ENCODE measurements around the gene ACOXL. TPM values are rescaled to one million over a fixed set of nuclear protein-coding genes. Genes with fewer than 3 reads are reported as not detected.

ACOXL gene
- total RNA-seq, 2 experiments from 2014 or later: 0.20 to 0.96 TPM

DNA sequence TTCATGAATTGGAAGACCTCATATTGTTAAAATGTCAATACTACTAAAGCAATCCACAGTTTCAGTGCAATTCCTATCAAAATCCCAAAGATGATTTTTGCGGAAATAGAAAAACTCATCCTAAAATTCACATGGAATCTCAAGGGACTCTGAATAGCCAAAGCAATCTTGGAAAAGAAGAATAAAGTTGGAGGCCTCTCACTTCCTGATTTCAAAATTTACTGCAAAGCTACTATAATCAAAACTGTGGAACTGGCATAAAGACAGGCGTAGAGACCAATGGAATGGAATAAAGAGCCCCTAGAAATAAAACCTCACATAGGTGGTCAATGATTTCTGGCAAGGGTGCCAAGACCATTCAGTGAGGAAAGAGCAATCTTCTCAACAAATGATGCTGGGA is 42.3 kb downstream of the ACOXL start:
- ATAC-seq: no peak
- Mint-ChIP-seq H3K9me3 (ENCODE audit: low read depth) (no peaks in the 10 kb centered on the region), H3K36me3 (no peaks in the 10 kb centered on the region), H3K27ac (no peak overlapping the region), H3K4me1 (peaks cover 3% of the 10 kb centered on the region), H3K27me3 (peaks cover 64% of the 10 kb centered on the region), H3K4me3 (no peak overlapping the region)
- no peak for DNase-seq
- CTCF ChIA-PET: no interaction called here

GRCh38 chr2:110777531-110778311 is 45.3 kb downstream of the ACOXL start:
- Mint-ChIP-seq H3K4me1 (peaks cover 3% of the 10 kb centered on the region), H3K27me3 (peaks cover 71% of the 10 kb centered on the region), H3K36me3 (no peaks in the 10 kb centered on the region), H3K27ac (no peak overlapping the region), H3K9me3 (ENCODE audit: low read depth) (no peaks in the 10 kb centered on the region), H3K4me3 (no peak overlapping the region)
- no peak for DNase-seq
- no peak for ATAC-seq
- CTCF ChIA-PET: no interaction called here

- CTCF ChIA-PET: no interaction called here
- ATAC-seq: no peak
Observed at GRCh38 chr2:110780461-110780860, 48.1 kb downstream of the ACOXL start.

DNA sequence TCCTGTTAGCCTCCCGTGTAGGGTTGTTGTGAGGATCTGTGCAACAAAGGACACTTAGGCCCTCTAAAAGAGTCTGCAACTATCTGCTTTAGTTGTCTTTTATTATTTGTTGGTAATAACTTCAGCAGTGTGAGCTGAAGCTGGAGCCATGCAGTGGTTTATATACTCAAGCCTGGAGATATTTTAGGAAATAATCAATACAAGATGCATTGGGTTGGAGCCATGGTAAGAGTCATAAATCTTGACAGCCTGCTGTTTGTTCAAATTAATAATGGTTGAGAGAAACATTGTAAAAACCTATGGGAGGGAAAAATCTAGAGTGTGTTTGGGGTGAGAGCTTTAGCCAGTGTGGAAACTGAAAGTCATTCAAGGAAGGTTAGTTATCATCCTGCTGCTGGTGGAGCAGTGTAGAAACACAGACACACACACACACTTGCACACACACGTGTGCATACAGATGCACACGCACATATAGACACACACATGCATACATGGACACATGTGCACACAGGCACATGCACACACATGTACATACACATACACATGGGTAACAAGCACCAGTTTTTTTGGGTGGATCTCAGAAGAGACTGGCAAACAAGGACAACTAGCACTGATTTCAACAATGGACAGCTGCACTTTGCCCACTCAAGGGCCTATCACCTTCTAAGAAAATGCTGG is 51.0 kb downstream of the ACOXL start:
- Mint-ChIP-seq H3K36me3 (no peaks in the 10 kb centered on the region), H3K9me3 (ENCODE audit: low read depth) (no peaks in the 10 kb centered on the region), H3K27me3 (peaks cover 75% of the 10 kb centered on the region), H3K4me1 (peaks cover 3% of the 10 kb centered on the region), H3K4me3 (no peak overlapping the region), H3K27ac (no peak overlapping the region)
- DNase-seq (no peak), ATAC-seq (no peak)
- CTCF ChIA-PET: no interaction called here

More at GRCh38 chr2:110780461-110780860, 48.1 kb downstream of the ACOXL start:
- Mint-ChIP-seq H3K36me3 (no peaks in the 10 kb centered on the region), H3K27me3 (peaks cover 75% of the 10 kb centered on the region), H3K9me3 (ENCODE audit: low read depth) (no peaks in the 10 kb centered on the region), H3K4me1 (peaks cover 3% of the 10 kb centered on the region), H3K27ac (no peak overlapping the region), H3K4me3 (no peak overlapping the region)
- DNase-seq: no peak

DNA sequence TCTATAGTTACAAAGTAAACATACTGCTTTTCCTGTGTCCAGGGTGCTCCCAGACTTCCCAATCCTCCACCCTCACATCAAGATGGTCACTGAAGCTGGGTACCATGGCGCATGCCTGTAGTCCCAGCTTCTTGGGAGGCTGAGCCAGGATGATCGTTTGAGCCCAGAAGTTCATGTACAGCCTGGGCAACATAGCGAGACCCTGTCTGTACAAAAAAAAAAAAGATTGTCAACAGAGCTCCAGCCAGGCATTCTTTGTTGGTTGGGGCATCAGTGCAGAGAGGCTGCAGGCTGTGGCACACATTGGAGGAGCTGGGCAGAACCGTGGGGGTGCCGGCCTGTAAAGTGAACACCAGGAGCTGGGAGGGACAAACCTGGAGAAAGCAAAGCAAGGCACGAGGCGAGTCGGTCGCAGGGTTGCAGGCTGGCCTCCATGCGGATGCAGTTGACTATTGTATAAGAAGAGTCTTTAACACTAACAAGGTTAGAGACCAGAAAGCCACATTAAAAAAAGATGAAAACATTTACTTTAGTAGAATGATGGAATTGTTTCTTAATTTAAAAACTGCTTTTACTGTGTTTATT is 51.8 kb downstream of the ACOXL start:
- ATAC-seq: no peak
- peaks cover 73% of the 10 kb centered on the region for H3K27me3 Mint-ChIP-seq

GRCh38 chr2:110785439-110785838 is 53.1 kb downstream of the ACOXL start:
- Mint-ChIP-seq H3K4me3 (no peak overlapping the region), H3K36me3 (no peaks in the 10 kb centered on the region), H3K4me1 (no peaks in the 10 kb centered on the region), H3K27me3 (peaks cover 72% of the 10 kb centered on the region), H3K9me3 (ENCODE audit: low read depth) (no peaks in the 10 kb centered on the region), H3K27ac (no peak overlapping the region)
- CTCF ChIA-PET: no interaction called here
- ATAC-seq: no peak
- no peak for DNase-seq

More for the DNA sequence above, 51.8 kb downstream of the ACOXL start:
- Mint-ChIP-seq H3K27ac (no peak overlapping the region), H3K4me1 (peaks cover 2% of the 10 kb centered on the region), H3K36me3 (no peaks in the 10 kb centered on the region), H3K4me3 (no peak overlapping the region), H3K9me3 (ENCODE audit: low read depth) (no peaks in the 10 kb centered on the region)
- CTCF ChIA-PET: no interaction called here
- DNase-seq: no peak

DNA sequence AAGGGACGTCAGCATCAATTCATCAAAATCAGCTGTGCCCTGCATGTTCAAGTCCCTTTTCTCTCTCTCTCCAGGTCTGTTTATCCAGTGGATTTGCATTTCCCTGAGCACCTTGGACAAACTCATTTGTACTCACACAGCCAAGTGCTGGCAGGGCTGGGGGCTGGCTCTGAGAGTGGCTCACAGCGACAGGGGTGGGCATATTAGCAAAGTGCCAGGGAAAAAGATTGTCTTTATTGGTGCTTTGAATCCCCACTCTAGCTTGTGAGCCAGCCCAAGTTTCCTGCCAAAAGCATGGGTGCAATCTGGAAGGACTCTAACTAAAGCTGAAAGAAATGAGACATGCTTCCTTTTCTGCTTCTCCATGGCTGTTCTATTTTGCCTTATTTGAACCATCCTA is 56.6 kb downstream of the ACOXL start:
- Mint-ChIP-seq H3K4me3 (no peak overlapping the region), H3K36me3 (no peaks in the 10 kb centered on the region), H3K27ac (no peak overlapping the region), H3K27me3 (peaks cover 75% of the 10 kb centered on the region), H3K4me1 (peaks cover 10% of the 10 kb centered on the region), H3K9me3 (ENCODE audit: low read depth) (no peaks in the 10 kb centered on the region)
- DNase-seq (no peak), ATAC-seq (no peak)
- CTCF ChIA-PET: no interaction called here

- CTCF ChIA-PET: no interaction called here
- DNase-seq (no peak), ATAC-seq (no peak)
- H3K9me3 Mint-ChIP-seq (ENCODE audit: low read depth): no peaks in the 10 kb centered on the region
- H3K4me1 Mint-ChIP-seq: peaks cover 10% of the 10 kb centered on the region
- H3K27ac Mint-ChIP-seq: no peak overlapping the region
- H3K4me3 Mint-ChIP-seq: no peak overlapping the region
- H3K36me3 Mint-ChIP-seq: no peaks in the 10 kb centered on the region
- H3K27me3 Mint-ChIP-seq: peaks cover 79% of the 10 kb centered on the region
Observed at GRCh38 chr2:110789706-110790105, 57.3 kb downstream of the ACOXL start.

DNA sequence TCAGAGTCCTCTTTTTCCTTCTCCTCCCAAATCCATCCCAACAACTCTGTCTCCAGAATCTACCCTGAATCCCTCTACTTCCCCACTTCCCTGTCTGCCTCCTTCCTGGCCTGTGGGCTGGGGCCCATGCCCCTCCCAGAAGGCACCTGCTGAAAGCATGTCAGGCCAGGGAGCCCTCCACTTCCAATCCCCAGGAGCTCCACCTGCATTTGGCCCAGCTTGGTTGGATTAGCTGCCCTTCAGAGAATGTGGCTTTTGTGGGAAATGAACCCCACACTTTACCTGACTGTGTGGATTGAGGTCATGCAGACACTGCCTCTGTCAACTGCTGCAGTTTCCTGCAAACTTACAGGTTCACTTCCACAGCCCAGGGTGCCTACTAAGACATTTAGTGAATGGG is 58.5 kb downstream of the ACOXL start:
- Mint-ChIP-seq H3K27me3 (peaks cover 81% of the 10 kb centered on the region), H3K27ac (no peak overlapping the region), H3K36me3 (no peaks in the 10 kb centered on the region), H3K9me3 (ENCODE audit: low read depth) (no peaks in the 10 kb centered on the region), H3K4me3 (no peak overlapping the region), H3K4me1 (peaks cover 10% of the 10 kb centered on the region)
- DNase-seq (no peak), ATAC-seq (no peak)
- CTCF ChIA-PET: no interaction called here

- Mint-ChIP-seq H3K4me3 (no peak overlapping the region), H3K9me3 (ENCODE audit: low read depth) (no peaks in the 10 kb centered on the region), H3K4me1 (peaks cover 10% of the 10 kb centered on the region), H3K27ac (no peak overlapping the region), H3K36me3 (no peaks in the 10 kb centered on the region), H3K27me3 (peaks cover 81% of the 10 kb centered on the region)
- ATAC-seq: no peak
- CTCF ChIA-PET: interaction anchor here (1.1 kb wide), 1 partner anchor 21 kb away, joined by 3 read pairs; no protein-coding TSS in a partner anchor
- no peak for DNase-seq
Observed at GRCh38 chr2:110791435-110791834, 59.1 kb downstream of the ACOXL start.

GRCh38 chr2:110793034-110793433 is 60.7 kb downstream of the ACOXL start:
- Mint-ChIP-seq H3K9me3 (ENCODE audit: low read depth) (no peaks in the 10 kb centered on the region), H3K4me3 (no peak overlapping the region), H3K4me1 (peaks cover 10% of the 10 kb centered on the region), H3K36me3 (no peaks in the 10 kb centered on the region), H3K27me3 (peaks cover 87% of the 10 kb centered on the region), H3K27ac (no peak overlapping the region)
- CTCF ChIA-PET: interaction anchor here (1.1 kb wide), 1 partner anchor 18 kb away, joined by 3 read pairs; no protein-coding TSS in a partner anchor
- ATAC-seq (no peak), DNase-seq (no peak)

DNA sequence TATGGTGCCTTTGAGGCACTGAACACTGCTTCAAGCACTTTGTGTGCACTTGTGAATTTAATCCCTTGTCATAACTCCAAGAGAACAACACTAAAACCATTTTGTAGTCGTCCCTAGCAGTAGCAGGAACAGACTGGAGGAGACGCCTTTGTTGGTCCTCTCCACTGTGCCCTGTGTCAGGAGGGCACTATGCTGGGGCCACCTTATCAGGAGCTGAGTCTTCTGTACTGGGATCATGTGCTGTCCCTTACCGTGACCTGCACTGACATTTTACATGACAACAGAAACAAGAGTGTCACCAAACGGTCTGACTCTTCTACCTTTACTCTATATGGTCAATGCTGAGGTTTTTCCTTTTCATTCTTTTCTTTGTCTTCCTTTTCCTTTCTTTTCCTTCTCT is 62.0 kb downstream of the ACOXL start:
- H3K9me3 Mint-ChIP-seq (ENCODE audit: low read depth): no peaks in the 10 kb centered on the region
- CTCF ChIA-PET: no interaction called here
- no peaks in the 10 kb centered on the region for H3K36me3 Mint-ChIP-seq
- H3K4me1 Mint-ChIP-seq: peaks cover 10% of the 10 kb centered on the region
- no peak overlapping the region for H3K27ac Mint-ChIP-seq
- no peak overlapping the region for H3K4me3 Mint-ChIP-seq
- DNase-seq (no peak), ATAC-seq (no peak)
- peaks cover 85% of the 10 kb centered on the region for H3K27me3 Mint-ChIP-seq

GRCh38 chr2:110794951-110795350 is 62.6 kb downstream of the ACOXL start:
- Mint-ChIP-seq H3K4me1 (peaks cover 10% of the 10 kb centered on the region), H3K27me3 (peaks cover 85% of the 10 kb centered on the region), H3K27ac (no peak overlapping the region), H3K9me3 (ENCODE audit: low read depth) (no peaks in the 10 kb centered on the region), H3K36me3 (no peaks in the 10 kb centered on the region), H3K4me3 (no peak overlapping the region)
- DNase-seq: no peak
- CTCF ChIA-PET: no interaction called here
- ATAC-seq: no peak

Data from activated CD8-positive, alpha-beta memory T cell treated with anti-CD3 and anti-CD28 coated beads, Interleukin-2, amount 10 ng/mL, durations not matched to agents 7 days and 5 days (primary cell).